ENCODE measurements around the gene GOLGA6L10. TPM values are rescaled to one million over a fixed set of nuclear protein-coding genes. Genes with fewer than 3 reads are reported as not detected.
"Not testable (repeated sequence)": the region's sequence is repeated elsewhere in the genome, so short reads cannot be mapped to it uniquely, and the experiment has no call there.

GOLGA6L10 gene, protein sequence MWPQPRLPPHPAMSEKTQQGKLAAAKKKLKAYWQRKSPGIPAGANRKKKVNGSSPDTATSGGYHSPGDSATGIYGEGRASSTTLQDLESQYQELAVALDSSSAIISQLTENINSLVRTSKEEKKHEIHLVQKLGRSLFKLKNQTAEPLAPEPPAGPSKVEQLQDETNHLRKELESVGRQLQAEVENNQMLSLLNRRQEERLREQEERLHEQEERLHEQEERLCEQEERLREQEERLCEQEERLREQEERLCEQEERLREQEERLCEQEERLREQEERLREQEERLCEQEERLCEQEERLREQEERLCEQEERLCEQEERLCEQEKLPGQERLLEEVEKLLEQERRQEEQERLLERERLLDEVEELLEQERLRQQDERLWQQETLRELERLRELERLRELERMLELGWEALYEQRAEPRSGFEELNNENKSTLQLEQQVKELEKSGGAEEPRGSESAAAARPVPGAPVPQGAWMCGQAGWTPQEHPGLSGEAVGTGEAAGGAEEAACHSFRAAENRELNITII
- 1 to 10 TPM; 2.4 to 3.0 TPM for total RNA-seq
- polyA plus RNA-seq = under 1 TPM in 1 of 2 donors, not detected in 1; 0.98 TPM

DNA sequence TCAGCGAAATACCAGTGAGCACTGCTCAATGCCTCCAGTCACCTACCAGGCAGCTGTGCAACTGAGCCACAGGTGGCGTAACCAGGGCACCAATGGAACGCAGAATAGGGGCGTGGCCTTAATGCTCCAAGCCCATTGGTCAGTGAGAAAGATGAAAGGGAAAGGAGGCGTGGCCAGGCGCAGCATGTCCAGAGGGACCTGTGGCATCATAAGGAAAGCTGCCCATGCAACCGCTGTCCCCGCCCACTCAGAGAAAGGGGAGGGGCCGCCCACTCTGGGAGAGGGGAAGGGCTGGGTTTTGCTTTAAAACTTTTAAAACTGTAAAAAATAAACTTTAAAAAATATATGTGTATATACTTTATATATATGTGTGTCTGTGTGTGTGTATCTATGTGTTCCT lies at the start of gene GOLGA6L10:
GOLGA6L10 (minus strand) TSS at position 101 of the 400 bp plus-strand sequence; CDS start at position 1, 100 bp downstream.
- POLR2A ChIA-PET (ENCODE audit: partially characterized antibody); intact Hi-C loops (cut with micrococcal nuclease): not testable (repeated sequence)

DNA sequence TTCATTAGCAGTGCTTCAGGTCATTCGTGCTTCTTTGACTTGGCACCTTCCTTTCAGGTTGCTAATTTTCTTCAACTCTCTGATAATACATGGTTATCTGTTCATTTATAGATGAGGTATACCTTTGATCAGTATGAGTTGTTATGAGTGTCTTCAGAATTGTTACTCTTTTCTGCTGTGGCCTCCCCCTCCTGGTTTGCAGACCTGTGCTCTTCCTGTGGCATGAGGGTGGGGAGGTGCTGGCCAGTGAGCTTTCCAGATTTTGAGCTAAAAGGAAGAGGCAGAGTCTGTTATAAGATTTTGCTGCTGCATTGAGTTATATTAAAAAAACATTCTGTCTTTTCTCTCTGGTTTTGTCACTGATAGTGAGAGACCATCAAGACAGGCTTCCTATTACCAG lies 49.5 kb upstream of the GOLGA6L10 start:
- POLR2A ChIA-PET (ENCODE audit: partially characterized antibody) = no interaction called here

More for the DNA sequence above, at the start of gene GOLGA6L10:
- H3K9me3 Mint-ChIP-seq; H3K27ac ChIP-seq (ENCODE audit: low read depth, low read length); H3K27me3 Mint-ChIP-seq; H3K27me3 ChIP-seq (ENCODE audit: insufficient read depth, low read length); H3K4me1 Mint-ChIP-seq; H3K9me3 ChIP-seq (ENCODE audit: control insufficient read depth in 1 of 2, low read length in 2 of 2); H3K4me3 Mint-ChIP-seq; DNase-seq; CTCF ChIA-PET (ENCODE audit: partially characterized antibody); H3K27ac Mint-ChIP-seq; H3K36me3 Mint-ChIP-seq; H3K36me3 ChIP-seq (ENCODE audit: insufficient read depth, low read length); H3K4me3 ChIP-seq (ENCODE audit: low read length in 2 of 2); H3K4me1 ChIP-seq (ENCODE audit: insufficient read depth, low read length): not testable (repeated sequence)

DNA sequence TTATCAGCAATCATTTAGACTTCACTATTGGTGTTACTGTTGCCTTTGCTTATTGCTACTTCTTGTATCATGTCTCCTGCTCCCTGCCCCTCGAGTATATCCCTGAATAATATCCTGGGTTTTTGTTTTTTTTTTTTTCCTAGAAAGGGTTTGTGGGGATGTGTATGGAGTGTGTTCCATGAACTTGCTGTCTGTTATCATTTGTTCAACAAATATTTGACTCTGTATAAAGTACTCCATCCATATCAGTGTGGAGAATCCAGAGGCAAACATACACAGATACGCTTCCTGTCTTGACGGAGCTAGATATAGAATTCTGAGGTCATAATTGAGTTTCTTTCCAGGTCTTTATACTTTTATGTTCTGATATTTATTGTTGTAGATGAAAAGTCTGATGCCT lies 48.5 kb upstream of the GOLGA6L10 start:
- Histone ChIP-seq H3K27ac (ENCODE audit: low read depth, low read length) (no peak overlapping the region), H3K4me1 (ENCODE audit: insufficient read depth, low read length) (no peaks in the 10 kb centered on the region), H3K4me3 (ENCODE audit: low read length in 2 of 2) (no peak overlapping the region), H3K9me3 (ENCODE audit: control insufficient read depth in 1 of 2, low read length in 2 of 2) (no peaks in the 10 kb centered on the region), H3K36me3 (ENCODE audit: insufficient read depth, low read length) (no peaks in the 10 kb centered on the region), H3K27me3 (ENCODE audit: insufficient read depth, low read length) (no peaks in the 10 kb centered on the region)
- H3K36me3 Mint-ChIP-seq = no peaks in the 10 kb centered on the region
- H3K27ac Mint-ChIP-seq = peak overlapping the region in 1 of 7 donors; percentile 73
- H3K27me3 Mint-ChIP-seq = no peaks in the 10 kb centered on the region
- ChIA-PET CTCF (ENCODE audit: partially characterized antibody) (no interaction called here), POLR2A (ENCODE audit: partially characterized antibody) (no interaction called here)
- H3K4me3 Mint-ChIP-seq = no peak overlapping the region
- DNase-seq = no peak
- intact Hi-C loops (cut with micrococcal nuclease) = no loop called here
- no peaks in the 10 kb centered on the region for H3K9me3 Mint-ChIP-seq
- peaks cover 0 to 6% (median 3%) of the 10 kb centered on the region in 4 donors for H3K4me1 Mint-ChIP-seq

More for the DNA sequence above, 49.5 kb upstream of the GOLGA6L10 start:
- Histone ChIP-seq H3K9me3 (ENCODE audit: control insufficient read depth in 1 of 2, low read length in 2 of 2) (no peaks in the 10 kb centered on the region), H3K4me1 (ENCODE audit: insufficient read depth, low read length) (no peaks in the 10 kb centered on the region), H3K27me3 (ENCODE audit: insufficient read depth, low read length) (no peaks in the 10 kb centered on the region), H3K36me3 (ENCODE audit: insufficient read depth, low read length) (no peaks in the 10 kb centered on the region), H3K4me3 (ENCODE audit: low read length in 2 of 2) (no peak overlapping the region), H3K27ac (ENCODE audit: low read depth, low read length) (no peak overlapping the region)
- Mint-ChIP-seq H3K27ac (no peak overlapping the region), H3K36me3 (peaks cover 0 to under 1% of the 10 kb centered on the region in 2 donors), H3K9me3 (no peaks in the 10 kb centered on the region), H3K27me3 (no peaks in the 10 kb centered on the region), H3K4me3 (no peak overlapping the region), H3K4me1 (peaks cover 0 to 6% (median 3%) of the 10 kb centered on the region in 4 donors)
- intact Hi-C loops (cut with micrococcal nuclease) = no loop called here
- CTCF ChIA-PET (ENCODE audit: partially characterized antibody) = no interaction called here
- no peak for DNase-seq

DNA sequence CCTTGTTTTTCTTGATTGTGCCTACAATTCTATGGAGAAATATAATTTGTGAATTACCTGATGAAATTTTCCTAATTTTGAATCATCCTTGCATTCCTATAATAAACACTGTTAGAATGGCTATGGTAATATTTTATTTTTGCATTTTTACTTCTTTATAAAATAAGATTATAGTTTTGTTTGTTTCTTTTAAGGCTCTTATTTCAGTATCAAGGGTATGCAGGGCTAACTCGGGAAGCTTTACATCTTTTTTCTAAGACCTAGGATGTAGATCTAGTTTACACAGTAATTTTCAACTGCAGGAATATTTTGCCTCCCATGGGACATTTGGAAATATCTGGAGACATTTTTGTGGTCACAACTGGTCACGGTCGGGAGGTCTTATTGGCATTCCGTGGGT lies 46.5 kb upstream of the GOLGA6L10 start:
- CTCF ChIA-PET (ENCODE audit: partially characterized antibody); H3K36me3 Mint-ChIP-seq; intact Hi-C loops (cut with micrococcal nuclease); H3K9me3 Mint-ChIP-seq; H3K27ac ChIP-seq (ENCODE audit: low read depth, low read length); H3K9me3 ChIP-seq (ENCODE audit: control insufficient read depth in 1 of 2, low read length in 2 of 2); H3K36me3 ChIP-seq (ENCODE audit: insufficient read depth, low read length); H3K27ac Mint-ChIP-seq; H3K4me3 Mint-ChIP-seq; H3K27me3 Mint-ChIP-seq; H3K4me1 ChIP-seq (ENCODE audit: insufficient read depth, low read length); H3K4me3 ChIP-seq (ENCODE audit: low read length in 2 of 2); H3K27me3 ChIP-seq (ENCODE audit: insufficient read depth, low read length); POLR2A ChIA-PET (ENCODE audit: partially characterized antibody); DNase-seq: not testable (repeated sequence)
- H3K4me1 Mint-ChIP-seq = peaks cover 0 to 18% (median 9%) of the 10 kb centered on the region in 4 donors

DNA sequence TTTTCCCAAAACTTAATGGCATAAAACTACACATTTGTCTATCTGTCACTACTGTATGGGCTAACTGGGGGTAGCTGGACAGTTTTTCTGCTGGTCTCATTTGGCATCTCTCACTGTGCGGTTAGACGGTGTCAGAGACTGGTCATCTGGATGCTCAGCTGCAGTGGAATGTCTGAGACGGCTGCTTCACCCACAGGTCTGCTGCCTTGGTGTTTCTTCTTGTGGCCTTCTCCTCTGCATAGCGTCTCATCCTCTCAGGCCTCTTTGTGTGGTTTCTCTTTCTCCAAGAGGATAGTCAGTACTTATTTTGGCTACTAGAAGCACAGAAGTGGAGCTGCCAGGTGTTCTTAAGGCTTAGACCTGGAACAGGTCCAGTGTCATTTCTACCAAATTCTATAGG lies 44.4 kb upstream of the GOLGA6L10 start:
- Histone ChIP-seq H3K36me3 (ENCODE audit: insufficient read depth, low read length) (no peaks in the 10 kb centered on the region), H3K4me1 (ENCODE audit: insufficient read depth, low read length) (no peaks in the 10 kb centered on the region), H3K9me3 (ENCODE audit: control insufficient read depth in 1 of 2, low read length in 2 of 2) (no peaks in the 10 kb centered on the region), H3K27ac (ENCODE audit: low read depth, low read length) (no peak overlapping the region), H3K4me3 (ENCODE audit: low read length in 2 of 2) (no peak overlapping the region), H3K27me3 (ENCODE audit: insufficient read depth, low read length) (no peaks in the 10 kb centered on the region)
- no peaks in the 10 kb centered on the region for H3K36me3 Mint-ChIP-seq
- CTCF ChIA-PET (ENCODE audit: partially characterized antibody) = no interaction called here
- DNase-seq = no peak
- H3K9me3 Mint-ChIP-seq = no peaks in the 10 kb centered on the region
- H3K27me3 Mint-ChIP-seq = no peaks in the 10 kb centered on the region
- no peak overlapping the region for H3K4me3 Mint-ChIP-seq
- intact Hi-C loops (cut with micrococcal nuclease) = no loop called here
- peaks cover 0 to 16% (median 11%) of the 10 kb centered on the region in 4 donors for H3K4me1 Mint-ChIP-seq
- POLR2A ChIA-PET (ENCODE audit: partially characterized antibody) = no interaction called here
- H3K27ac Mint-ChIP-seq = no peak overlapping the region

DNA sequence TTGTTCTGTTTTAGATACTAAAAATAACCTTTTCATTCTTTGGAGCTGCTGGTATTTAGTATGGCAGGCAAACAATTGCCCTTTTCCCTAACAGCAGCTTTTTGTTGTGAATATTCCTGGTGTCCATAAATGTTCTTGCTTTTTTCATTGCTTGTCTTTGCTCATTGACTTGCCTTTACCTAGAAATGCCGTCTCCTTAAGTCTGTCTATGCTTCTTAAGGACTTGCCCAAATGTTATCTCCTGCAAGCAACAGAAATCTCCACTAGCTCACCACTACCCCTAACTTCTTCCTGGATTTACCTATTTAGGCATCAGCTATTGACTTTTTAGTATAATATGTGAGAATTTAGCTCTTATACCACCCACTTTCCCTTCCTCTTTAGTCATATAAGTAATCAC lies 42.8 kb upstream of the GOLGA6L10 start:
- CTCF ChIA-PET (ENCODE audit: partially characterized antibody); H3K9me3 Mint-ChIP-seq; H3K4me3 ChIP-seq (ENCODE audit: low read length in 2 of 2); H3K36me3 Mint-ChIP-seq; POLR2A ChIA-PET (ENCODE audit: partially characterized antibody); intact Hi-C loops (cut with micrococcal nuclease); H3K27me3 ChIP-seq (ENCODE audit: insufficient read depth, low read length); H3K27me3 Mint-ChIP-seq; DNase-seq; H3K27ac ChIP-seq (ENCODE audit: low read depth, low read length); H3K4me3 Mint-ChIP-seq; H3K9me3 ChIP-seq (ENCODE audit: control insufficient read depth in 1 of 2, low read length in 2 of 2); H3K4me1 ChIP-seq (ENCODE audit: insufficient read depth, low read length); H3K36me3 ChIP-seq (ENCODE audit: insufficient read depth, low read length): not testable (repeated sequence)
- Mint-ChIP-seq H3K4me1 (peaks cover 0 to 15% (median 9%) of the 10 kb centered on the region in 4 donors), H3K27ac (peak overlapping the region in 1 of 7 donors; percentile 16)

DNA sequence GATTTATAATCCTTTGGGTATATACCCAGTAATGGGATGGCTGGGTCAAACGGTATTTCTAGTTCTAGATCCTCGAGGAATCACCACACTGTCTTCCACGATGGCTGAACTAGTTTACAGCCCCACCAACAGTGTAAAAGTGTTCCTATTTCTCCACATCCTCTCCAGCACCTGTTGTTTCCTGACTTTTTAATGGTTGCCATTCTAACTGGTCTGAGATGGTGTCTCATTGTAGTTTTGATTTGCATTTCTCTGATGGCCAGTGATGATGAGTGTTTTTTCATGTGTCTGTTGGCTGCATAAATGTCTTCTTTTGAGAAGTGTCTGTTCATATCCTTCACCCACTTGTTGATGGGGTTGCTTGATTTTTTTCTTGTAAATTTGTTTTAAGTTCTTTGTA lies 40.9 kb upstream of the GOLGA6L10 start:
- H3K27ac ChIP-seq (ENCODE audit: low read depth, low read length); CTCF ChIA-PET (ENCODE audit: partially characterized antibody); H3K27me3 Mint-ChIP-seq; H3K9me3 ChIP-seq (ENCODE audit: control insufficient read depth in 1 of 2, low read length in 2 of 2); DNase-seq; H3K4me3 Mint-ChIP-seq; H3K4me1 ChIP-seq (ENCODE audit: insufficient read depth, low read length); H3K36me3 ChIP-seq (ENCODE audit: insufficient read depth, low read length); H3K4me3 ChIP-seq (ENCODE audit: low read length in 2 of 2); H3K9me3 Mint-ChIP-seq; H3K27me3 ChIP-seq (ENCODE audit: insufficient read depth, low read length); intact Hi-C loops (cut with micrococcal nuclease); POLR2A ChIA-PET (ENCODE audit: partially characterized antibody); H3K36me3 Mint-ChIP-seq: not testable (repeated sequence)
- H3K4me1 Mint-ChIP-seq = peaks cover 0 to 15% (median 9%) of the 10 kb centered on the region in 4 donors
- peak overlapping the region in 1 of 7 donors; percentile 6 for H3K27ac Mint-ChIP-seq
